NOMO-1 (cell line): ENCODE measurements around the gene TMEM108.

ENCODE experiments used
- DNase-seq, 2 experiments: peaks; one replicate each; lab custom pipeline; 2025; ENCODE audit not compliant: unreplicated experiment in 2 of 2; lab: John Stamatoyannopoulos, UW

Gene TMEM108

GRCh38 chr3:133301731-133302130 is 263.5 kb downstream of the TMEM108 start:
- no peak for DNase-seq

- no peak for DNase-seq
Observed at GRCh38 chr3:133303430-133303829, 265.2 kb downstream of the TMEM108 start.

GRCh38 chr3:133317866-133318265 is 279.7 kb downstream of the TMEM108 start:
- DNase-seq, result no peak

- DNase-seq, result no peak
Observed at GRCh38 chr3:133328373-133328772, 290.2 kb downstream of the TMEM108 start.

- no peak for DNase-seq
Observed at GRCh38 chr3:133329626-133330025, 291.4 kb downstream of the TMEM108 start.

- no peak for DNase-seq
Observed at GRCh38 chr3:133330065-133330464, 291.9 kb downstream of the TMEM108 start.

GRCh38 chr3:133330522-133330921 is 292.3 kb downstream of the TMEM108 start:
- no peak for DNase-seq

- DNase-seq, result no peak
Observed at GRCh38 chr3:133354721-133355120, 316.5 kb downstream of the TMEM108 start.

- DNase-seq, result no peak
Observed at GRCh38 chr3:133360476-133360875, 322.3 kb downstream of the TMEM108 start.

GRCh38 chr3:133361011-133361410 is 322.8 kb downstream of the TMEM108 start:
- no peak for DNase-seq

GRCh38 chr3:133361435-133361834 is 323.2 kb downstream of the TMEM108 start:
- no peak for DNase-seq

GRCh38 chr3:133362539-133362938 is 324.3 kb downstream of the TMEM108 start:
- no peak for DNase-seq

GRCh38 chr3:133364704-133365103 is 326.5 kb downstream of the TMEM108 start:
- DNase-seq, result no peak

GRCh38 chr3:133366921-133367320 is 328.7 kb downstream of the TMEM108 start:
- DNase-seq, result no peak

GRCh38 chr3:133367403-133367802 is 329.2 kb downstream of the TMEM108 start:
- no peak for DNase-seq

- DNase-seq, result no peak
Observed at GRCh38 chr3:133367956-133368355, 329.8 kb downstream of the TMEM108 start.

- DNase-seq, result no peak
Observed at GRCh38 chr3:133368371-133369067, 330.3 kb downstream of the TMEM108 start.

GRCh38 chr3:133369068-133369440 is 330.9 kb downstream of the TMEM108 start:
- no peak for DNase-seq

GRCh38 chr3:133371181-133371580 is 333.0 kb downstream of the TMEM108 start:
- DNase-seq, result no peak

- no peak for DNase-seq
Observed at GRCh38 chr3:133371676-133372075, 333.5 kb downstream of the TMEM108 start.

GRCh38 chr3:133374708-133375402 is 336.7 kb downstream of the TMEM108 start:
- no peak for DNase-seq

- no peak for DNase-seq
Observed at GRCh38 chr3:133375403-133375745, 337.2 kb downstream of the TMEM108 start.

- DNase-seq, result no peak
Observed at GRCh38 chr3:133376810-133377209, 338.6 kb downstream of the TMEM108 start.
